ENCODE data around the gene EVA1A. TPM values are rescaled to one million over a fixed set of nuclear protein-coding genes. Genes with fewer than 3 reads are reported as not detected.

Gene EVA1A
- total and polyA plus RNA-seq, 7 donors, result 0.51 to 2.5 (median 0.83) TPM

GRCh38 chr2:75525434-75526310 lies 35.1 kb downstream of the EVA1A start:
- Histone ChIP-seq H3K36me3 (ENCODE audit: insufficient read depth in 1 of 2, low read depth in 1 of 2) (no peaks in the 10 kb centered on the region), H3K4me3 (no peak overlapping the region), H3K9me3 (no peaks in the 10 kb centered on the region), H3K4me1 (no peaks in the 10 kb centered on the region), H3K27ac (no peak overlapping the region), H3K27me3 (ENCODE audit: insufficient read depth in 3 of 3, low read length in 2 of 3) (no peaks in the 10 kb centered on the region)
- DNase-seq (no peak), ATAC-seq (no peak)
- 87 to 90% (median 87%) methylated on average over 5 of the region's 5 CpGs for WGBS, 3 donors
- intact Hi-C loops (cut with DNase I), result no loop called here
- TF ChIP-seq, protein P1, sequence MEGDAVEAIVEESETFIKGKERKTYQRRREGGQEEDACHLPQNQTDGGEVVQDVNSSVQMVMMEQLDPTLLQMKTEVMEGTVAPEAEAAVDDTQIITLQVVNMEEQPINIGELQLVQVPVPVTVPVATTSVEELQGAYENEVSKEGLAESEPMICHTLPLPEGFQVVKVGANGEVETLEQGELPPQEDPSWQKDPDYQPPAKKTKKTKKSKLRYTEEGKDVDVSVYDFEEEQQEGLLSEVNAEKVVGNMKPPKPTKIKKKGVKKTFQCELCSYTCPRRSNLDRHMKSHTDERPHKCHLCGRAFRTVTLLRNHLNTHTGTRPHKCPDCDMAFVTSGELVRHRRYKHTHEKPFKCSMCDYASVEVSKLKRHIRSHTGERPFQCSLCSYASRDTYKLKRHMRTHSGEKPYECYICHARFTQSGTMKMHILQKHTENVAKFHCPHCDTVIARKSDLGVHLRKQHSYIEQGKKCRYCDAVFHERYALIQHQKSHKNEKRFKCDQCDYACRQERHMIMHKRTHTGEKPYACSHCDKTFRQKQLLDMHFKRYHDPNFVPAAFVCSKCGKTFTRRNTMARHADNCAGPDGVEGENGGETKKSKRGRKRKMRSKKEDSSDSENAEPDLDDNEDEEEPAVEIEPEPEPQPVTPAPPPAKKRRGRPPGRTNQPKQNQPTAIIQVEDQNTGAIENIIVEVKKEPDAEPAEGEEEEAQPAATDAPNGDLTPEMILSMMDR (IDR thresholded peaks at IDR 0.05), result no peak

DNA sequence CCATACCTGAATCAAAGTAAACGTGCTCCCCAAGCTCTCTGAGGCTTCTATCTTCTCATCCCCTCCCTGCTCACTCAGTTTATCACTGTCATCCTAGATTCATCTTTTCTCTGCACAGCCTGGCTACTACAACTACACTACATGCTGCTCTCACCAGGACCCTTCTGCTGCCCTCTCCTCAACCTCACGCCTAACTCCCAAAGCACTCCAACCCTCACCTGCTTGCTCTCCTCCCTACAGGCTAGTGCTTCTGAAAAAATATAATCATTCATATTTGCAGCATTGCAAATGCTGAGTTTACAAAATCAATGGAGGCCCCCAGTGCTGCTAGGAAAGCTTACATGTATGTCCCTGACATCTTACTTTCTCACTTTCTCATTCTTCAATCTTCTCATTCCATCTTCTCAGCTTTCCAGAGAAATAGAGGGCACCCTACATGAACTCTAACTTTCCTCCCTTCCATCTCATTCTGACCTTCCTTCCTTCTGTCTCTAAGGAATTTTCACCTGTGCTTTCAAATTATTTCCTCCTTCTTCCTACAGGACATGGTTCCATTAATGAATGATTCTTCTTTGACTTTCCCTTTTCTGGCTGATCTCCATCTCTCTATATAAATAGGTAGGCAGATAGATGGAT lies 36.3 kb downstream of the EVA1A start:
- TF ChIP-seq, protein P1 (IDR thresholded peaks at IDR 0.05), result no peak
- no peaks in the 10 kb centered on the region for H3K9me3 ChIP-seq
- H3K36me3 ChIP-seq (ENCODE audit: insufficient read depth in 1 of 2, low read depth in 1 of 2), result no peaks in the 10 kb centered on the region
- H3K4me1 ChIP-seq, result no peaks in the 10 kb centered on the region
- WGBS, 3 donors, result 85 to 91% (median 89%) methylated on average over 2 of the region's 2 CpGs
- no peak overlapping the region for H3K4me3 ChIP-seq
- intact Hi-C loops (cut with DNase I), result no loop called here
- no peak for ATAC-seq
- H3K27me3 ChIP-seq (ENCODE audit: insufficient read depth in 3 of 3, low read length in 2 of 3), result no peaks in the 10 kb centered on the region
- DNase-seq, result no peak
- no peak overlapping the region for H3K27ac ChIP-seq

DNA sequence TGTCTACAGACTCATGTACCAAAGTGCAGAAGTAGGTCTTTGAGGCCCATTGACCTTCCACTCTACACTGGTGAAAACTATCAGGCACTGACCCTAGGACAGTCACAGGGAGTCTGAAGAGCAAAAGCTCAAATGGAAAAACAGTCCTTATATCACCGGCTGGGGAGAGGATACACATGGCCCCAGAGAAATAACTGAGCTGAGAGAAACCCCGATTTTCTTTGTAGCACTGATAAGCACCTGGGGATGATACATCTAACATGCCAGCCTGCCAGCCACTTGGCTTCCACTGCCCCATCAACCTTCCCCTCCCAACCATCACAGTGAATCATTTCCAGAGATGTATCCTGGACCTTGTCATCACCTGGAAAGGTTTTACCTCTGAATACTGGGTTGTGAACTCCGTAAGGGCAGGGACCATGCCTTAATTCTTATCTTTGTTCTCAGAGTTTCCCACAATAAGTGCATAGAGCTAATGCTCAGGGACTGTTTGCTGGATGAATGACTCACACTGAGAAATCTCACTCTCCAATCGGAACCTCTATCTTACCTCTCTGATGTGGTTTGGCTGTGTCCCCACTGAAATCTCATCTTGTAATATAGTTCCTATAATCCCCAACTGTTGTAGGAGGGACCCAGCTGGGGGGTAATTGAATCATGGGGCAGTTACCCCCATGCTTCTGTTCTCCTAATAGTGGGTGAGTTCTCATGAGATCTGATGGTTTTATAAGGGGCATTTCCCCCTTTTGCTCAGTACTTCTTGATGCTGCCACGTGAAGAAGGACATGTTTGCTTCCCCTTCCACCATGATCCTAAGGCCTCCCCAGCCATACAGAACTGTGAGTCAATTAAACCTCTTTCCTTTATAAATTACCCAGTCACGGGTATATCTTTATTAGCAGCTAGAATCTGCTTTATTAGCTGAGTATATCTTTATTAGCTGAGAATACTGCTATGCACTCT lies 37.1 kb downstream of the EVA1A start:
- WGBS, 3 donors, result 83 to 85% (median 84%) methylated on average over 6 of the region's 6 CpGs
- no peak for ATAC-seq

More for the DNA sequence above, 37.1 kb downstream of the EVA1A start:
- no peak for DNase-seq
- Histone ChIP-seq H3K36me3 (ENCODE audit: insufficient read depth in 1 of 2, low read depth in 1 of 2) (no peaks in the 10 kb centered on the region), H3K27me3 (ENCODE audit: insufficient read depth in 3 of 3, low read length in 2 of 3) (no peaks in the 10 kb centered on the region), H3K27ac (no peak overlapping the region), H3K4me1 (no peaks in the 10 kb centered on the region), H3K9me3 (no peaks in the 10 kb centered on the region), H3K4me3 (no peak overlapping the region)
- intact Hi-C loops (cut with DNase I), result no loop called here
- TF ChIP-seq, protein P1 (IDR thresholded peaks at IDR 0.05), result no peak

Measured in psoas muscle (tissue), 8 donors.